Measurements from ENCODE around the gene ALS2CL.
A peak's percentile ranks its signal among the peaks of the same experiment; 100 is the strongest.

The ALS2CL gene

DNA sequence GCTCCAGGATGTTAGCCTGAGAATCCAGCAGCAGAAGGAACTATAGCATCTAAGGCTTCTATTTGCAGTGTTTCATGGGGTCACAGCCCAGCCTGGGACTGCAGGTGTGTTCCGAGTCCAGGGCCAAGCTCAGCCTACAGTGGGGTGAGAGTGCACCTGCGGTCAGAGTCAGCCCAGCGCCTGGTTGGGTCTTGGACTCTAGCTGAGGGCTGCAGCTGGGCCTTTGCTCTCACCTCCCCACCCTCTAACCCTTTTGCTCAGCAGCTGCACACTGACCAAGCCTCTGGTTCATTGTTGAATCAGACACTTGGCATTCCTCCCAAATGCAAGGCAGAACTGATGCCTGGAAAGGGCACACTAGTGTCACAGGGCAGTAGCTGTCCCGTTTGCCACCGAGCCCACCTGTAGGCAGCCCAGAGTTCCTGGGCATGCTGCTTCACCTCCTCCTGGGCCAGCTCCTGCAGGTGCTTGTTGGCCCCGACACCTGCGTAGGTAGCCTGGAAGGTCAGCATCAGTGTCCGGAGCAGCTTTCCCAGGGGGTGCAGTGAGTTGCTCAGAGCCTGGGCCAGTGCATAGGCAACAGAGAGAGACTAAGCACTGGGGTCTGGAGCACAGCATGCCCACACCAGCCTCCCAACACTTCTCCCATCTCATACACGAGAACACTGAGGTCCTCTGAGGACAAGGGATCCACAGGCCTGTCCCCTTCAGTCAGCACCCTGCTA lies 17.5 kb downstream of the ALS2CL start:
- TF ChIP-seq, protein P1, sequence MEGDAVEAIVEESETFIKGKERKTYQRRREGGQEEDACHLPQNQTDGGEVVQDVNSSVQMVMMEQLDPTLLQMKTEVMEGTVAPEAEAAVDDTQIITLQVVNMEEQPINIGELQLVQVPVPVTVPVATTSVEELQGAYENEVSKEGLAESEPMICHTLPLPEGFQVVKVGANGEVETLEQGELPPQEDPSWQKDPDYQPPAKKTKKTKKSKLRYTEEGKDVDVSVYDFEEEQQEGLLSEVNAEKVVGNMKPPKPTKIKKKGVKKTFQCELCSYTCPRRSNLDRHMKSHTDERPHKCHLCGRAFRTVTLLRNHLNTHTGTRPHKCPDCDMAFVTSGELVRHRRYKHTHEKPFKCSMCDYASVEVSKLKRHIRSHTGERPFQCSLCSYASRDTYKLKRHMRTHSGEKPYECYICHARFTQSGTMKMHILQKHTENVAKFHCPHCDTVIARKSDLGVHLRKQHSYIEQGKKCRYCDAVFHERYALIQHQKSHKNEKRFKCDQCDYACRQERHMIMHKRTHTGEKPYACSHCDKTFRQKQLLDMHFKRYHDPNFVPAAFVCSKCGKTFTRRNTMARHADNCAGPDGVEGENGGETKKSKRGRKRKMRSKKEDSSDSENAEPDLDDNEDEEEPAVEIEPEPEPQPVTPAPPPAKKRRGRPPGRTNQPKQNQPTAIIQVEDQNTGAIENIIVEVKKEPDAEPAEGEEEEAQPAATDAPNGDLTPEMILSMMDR (conservative IDR thresholded peaks at IDR 0.05; ENCODE audit: low read depth, low read length): no peak
- H3K4me3 ChIP-seq (ENCODE audit: low read length): no peak overlapping the region
- DNase-seq (ENCODE audit: low read depth): no peak

DNA sequence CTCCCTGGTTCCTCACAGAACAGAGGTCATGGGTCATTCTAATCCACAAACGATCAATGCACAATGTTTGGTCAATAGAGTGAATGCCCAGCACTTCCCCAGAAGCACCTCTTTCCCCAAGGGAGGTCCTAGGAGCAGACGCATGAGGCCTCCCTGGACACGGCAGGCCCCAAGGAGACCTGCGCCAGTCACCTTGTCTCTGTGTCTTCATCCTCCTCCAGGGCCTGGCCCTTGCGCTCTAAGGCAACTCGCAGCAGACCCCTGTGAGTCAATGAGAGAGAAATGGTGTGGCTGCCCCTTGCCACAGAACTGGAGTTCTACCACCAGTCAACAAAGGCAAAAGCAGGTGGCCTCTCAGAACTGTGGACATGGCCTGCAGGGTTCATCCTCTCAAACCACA lies 18.1 kb downstream of the ALS2CL start:
- TF ChIP-seq, protein P1 (conservative IDR thresholded peaks at IDR 0.05; ENCODE audit: low read depth, low read length): no peak
- DNase-seq (ENCODE audit: low read depth): no peak
- H3K4me3 ChIP-seq (ENCODE audit: low read length): no peak overlapping the region

DNA sequence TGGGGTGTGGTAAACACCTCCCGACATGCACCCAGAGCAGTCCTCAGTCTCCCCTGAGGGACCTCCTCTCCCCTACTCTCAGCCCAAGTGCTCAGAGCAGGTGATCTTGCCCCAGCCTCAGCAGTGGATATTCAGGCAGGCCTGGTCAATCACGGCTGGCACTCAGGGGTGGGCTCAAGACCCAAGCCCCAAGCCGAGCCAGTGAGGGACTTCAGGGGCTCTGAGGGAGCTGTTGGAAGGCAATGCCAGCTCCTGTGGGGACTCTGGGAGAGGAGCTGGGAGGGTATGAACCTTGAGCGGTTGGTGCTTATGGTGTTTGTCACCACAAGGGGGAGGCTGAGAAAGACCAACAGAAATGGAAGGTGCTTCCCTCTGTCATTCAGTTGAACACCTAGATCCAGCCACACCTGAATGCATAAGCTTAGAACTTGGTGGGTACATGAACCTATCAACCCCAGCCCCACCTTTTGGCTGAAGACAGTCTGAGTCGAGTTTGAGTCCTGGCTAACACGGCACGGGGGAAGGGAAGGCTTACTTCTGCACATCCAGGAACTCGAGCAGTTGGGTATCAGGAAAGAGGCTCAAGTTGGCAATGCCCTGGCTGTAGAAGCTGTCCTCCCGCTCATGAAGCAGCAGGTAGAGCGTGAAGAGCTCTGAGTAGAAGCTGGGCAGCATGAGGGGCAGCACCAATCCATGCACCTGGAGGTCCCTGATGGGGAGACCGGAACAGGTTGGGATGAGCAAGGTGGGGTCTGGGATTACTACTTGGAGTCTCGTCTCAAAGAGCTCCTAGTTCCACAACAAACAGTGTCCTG lies 19.2 kb downstream of the ALS2CL start:
- TF ChIP-seq, protein P1 (conservative IDR thresholded peaks at IDR 0.05; ENCODE audit: low read depth, low read length): peak; percentile 31
- no peak for DNase-seq (ENCODE audit: low read depth)
- H3K4me3 ChIP-seq (ENCODE audit: low read length): no peak overlapping the region

DNA sequence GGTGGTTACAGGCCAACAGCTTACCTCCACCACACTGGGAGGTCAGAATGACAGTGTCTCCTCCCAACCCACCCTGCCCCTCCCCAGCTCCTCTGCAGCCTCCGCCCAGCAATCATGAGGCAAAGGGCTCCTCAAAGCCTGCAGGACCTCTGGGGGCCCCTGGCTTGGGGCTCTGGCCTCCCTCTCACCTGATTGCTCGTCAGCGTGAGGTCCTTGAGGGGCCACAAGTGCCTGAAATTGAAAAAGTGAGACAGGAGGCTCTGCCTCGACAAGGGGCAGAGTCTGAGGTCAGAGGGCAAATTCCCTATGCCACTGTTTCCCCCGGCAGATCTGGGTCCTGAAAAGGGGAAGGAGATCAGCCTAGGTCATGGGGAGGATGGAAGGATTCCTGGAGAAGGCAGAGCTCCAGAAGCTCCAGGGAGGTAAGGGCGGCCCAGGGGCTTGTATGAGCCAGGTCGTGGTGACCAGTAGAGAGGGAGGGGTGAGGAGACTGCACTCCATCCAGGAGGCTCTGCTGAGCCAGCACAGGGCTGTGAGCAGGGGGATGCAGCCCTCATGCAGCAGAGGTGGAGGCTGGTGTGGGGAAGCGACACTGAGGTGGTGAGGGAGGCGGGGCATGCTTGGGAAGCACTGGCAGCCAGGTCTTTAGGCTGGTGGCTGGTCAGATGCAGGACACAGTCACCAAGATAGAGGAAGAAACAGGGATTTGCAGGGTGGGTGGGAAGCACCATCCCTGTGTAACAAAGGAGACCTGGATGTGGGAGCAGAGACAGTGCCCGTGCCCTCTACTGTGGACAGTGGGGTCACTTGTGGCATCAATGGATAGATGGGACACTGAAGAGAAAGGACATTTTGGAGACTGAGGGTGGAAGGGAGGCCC lies 20.1 kb downstream of the ALS2CL start:
- TF ChIP-seq, protein P1 (conservative IDR thresholded peaks at IDR 0.05; ENCODE audit: low read depth, low read length): no peak
- DNase-seq (ENCODE audit: low read depth): no peak

DNA sequence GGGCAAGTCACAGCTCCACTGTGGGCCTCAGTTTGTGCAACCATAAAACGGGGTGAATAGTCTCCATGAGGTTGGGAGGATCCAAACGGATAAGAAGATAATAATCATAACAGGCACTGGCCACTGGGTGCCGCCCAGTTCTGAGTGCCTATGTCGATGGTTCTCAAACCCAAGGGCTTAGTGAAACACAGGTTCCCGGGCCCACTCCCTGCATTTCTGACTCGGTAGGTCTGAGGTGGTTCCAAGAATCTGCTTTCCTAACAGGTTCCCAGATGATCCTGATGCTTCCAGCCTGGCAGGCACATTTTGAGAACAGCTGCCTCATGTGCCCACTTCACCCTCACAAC lies 21.2 kb downstream of the ALS2CL start:
- TF ChIP-seq, protein P1 (conservative IDR thresholded peaks at IDR 0.05; ENCODE audit: low read depth, low read length): no peak
- no peak for DNase-seq (ENCODE audit: low read depth)
- H3K4me3 ChIP-seq (ENCODE audit: low read length): no peak overlapping the region

More for the DNA sequence above, 20.1 kb downstream of the ALS2CL start:
- H3K4me3 ChIP-seq (ENCODE audit: low read length): no peak overlapping the region

DNA sequence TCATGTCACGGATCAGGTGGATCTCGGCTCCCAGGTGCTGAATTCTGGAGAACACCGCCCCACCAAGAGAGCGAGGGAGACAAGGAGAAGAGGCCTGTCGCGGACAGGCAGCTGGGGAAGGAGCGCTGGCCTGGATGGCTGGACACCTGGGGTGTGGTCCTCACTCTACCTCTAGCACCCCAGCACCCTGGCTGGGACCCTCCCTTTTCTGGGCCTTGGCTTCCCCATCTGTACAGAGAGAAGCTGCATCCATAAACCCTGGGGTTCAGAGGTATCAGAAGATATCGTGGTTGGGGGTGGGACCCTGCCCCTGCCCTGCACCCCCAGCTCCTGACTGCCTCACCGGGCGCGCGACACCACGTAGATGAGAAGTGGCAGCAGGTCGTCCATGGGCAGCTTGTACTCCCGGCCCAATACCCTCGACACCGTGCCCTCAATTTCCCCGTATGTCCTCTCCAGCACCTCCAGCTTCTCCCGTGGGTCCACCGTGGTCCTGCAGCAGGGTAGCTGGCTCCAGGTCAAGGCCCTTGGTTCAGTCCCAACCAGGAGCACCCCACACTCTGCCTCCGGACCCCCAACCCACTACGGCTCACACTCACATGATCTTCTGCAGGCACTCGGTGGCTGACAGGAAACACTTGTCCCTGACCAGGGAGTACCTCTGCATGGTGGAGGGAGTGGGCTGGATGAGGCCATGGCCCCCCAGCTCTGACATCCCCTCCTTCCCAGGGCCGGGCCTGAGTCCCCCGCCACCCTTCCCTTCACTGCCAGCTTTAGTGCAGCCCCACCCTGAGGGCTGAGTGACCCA lies 21.7 kb downstream of the ALS2CL start:
- TF ChIP-seq, protein P1 (conservative IDR thresholded peaks at IDR 0.05; ENCODE audit: low read depth, low read length): no peak
- no peak for DNase-seq (ENCODE audit: low read depth)
- no peak overlapping the region for H3K4me3 ChIP-seq (ENCODE audit: low read length)
